ENCODE results near the gene SLCO3A1.
A peak's percentile ranks its signal among the peaks of the same experiment; 100 is the strongest.

Gene SLCO3A1

GRCh38 chr15:92011611-92012367 lies 158.3 kb downstream of the SLCO3A1 start:
- peak; percentile 51 for DNase-seq

- DNase-seq = peak; percentile 44
Observed at GRCh38 chr15:92012368-92012629, 158.8 kb downstream of the SLCO3A1 start.

GRCh38 chr15:92012881-92013280 lies 159.4 kb downstream of the SLCO3A1 start:
- DNase-seq = no peak

- no peak for DNase-seq
Observed at GRCh38 chr15:92014281-92015030, 160.9 kb downstream of the SLCO3A1 start.

- DNase-seq = no peak
Observed at GRCh38 chr15:92017882-92018534, 164.5 kb downstream of the SLCO3A1 start.

- DNase-seq = no peak
Observed at GRCh38 chr15:92018535-92019239, 165.2 kb downstream of the SLCO3A1 start.

- DNase-seq = no peak
Observed at GRCh38 chr15:92019706-92020105, 166.2 kb downstream of the SLCO3A1 start.

- no peak for DNase-seq
Observed at GRCh38 chr15:92020207-92020606, 166.7 kb downstream of the SLCO3A1 start.

GRCh38 chr15:92020804-92021203 lies 167.3 kb downstream of the SLCO3A1 start:
- no peak for DNase-seq

- no peak for DNase-seq
Observed at GRCh38 chr15:92021792-92022191, 168.3 kb downstream of the SLCO3A1 start.

- no peak for DNase-seq
Observed at GRCh38 chr15:92023965-92024364, 170.5 kb downstream of the SLCO3A1 start.

- DNase-seq = no peak
Observed at GRCh38 chr15:92025706-92026270, 172.3 kb downstream of the SLCO3A1 start.

- no peak for DNase-seq
Observed at GRCh38 chr15:92028389-92028724, 174.8 kb downstream of the SLCO3A1 start.

- DNase-seq = no peak
Observed at GRCh38 chr15:92029767-92030166, 176.3 kb downstream of the SLCO3A1 start.

- DNase-seq = no peak
Observed at GRCh38 chr15:92033314-92033713, 179.8 kb downstream of the SLCO3A1 start.

- no peak for DNase-seq
Observed at GRCh38 chr15:92033723-92034122, 180.2 kb downstream of the SLCO3A1 start.

GRCh38 chr15:92034227-92034626 lies 180.7 kb downstream of the SLCO3A1 start:
- DNase-seq = no peak

- no peak for DNase-seq
Observed at GRCh38 chr15:92035551-92035950, 182.0 kb downstream of the SLCO3A1 start.

- DNase-seq = no peak
Observed at GRCh38 chr15:92035961-92036360, 182.5 kb downstream of the SLCO3A1 start.

GRCh38 chr15:92037491-92037890 lies 184.0 kb downstream of the SLCO3A1 start:
- no peak for DNase-seq

GRCh38 chr15:92040350-92040749 lies 186.8 kb downstream of the SLCO3A1 start:
- DNase-seq = no peak

GRCh38 chr15:92041371-92041770 lies 187.9 kb downstream of the SLCO3A1 start:
- no peak for DNase-seq

GRCh38 chr15:92043283-92043682 lies 189.8 kb downstream of the SLCO3A1 start:
- DNase-seq = no peak
